Large intestine (tissue), 1 donor: ENCODE data around the gene ZSCAN18. TPM values are rescaled to one million over a fixed set of nuclear protein-coding genes. Genes with fewer than 3 reads are reported as not detected.

ENCODE experiments used
- polyA plus RNA-seq: library from polyadenylated mRNA; unstranded; fragments of 120-200 nt; gene quantifications from one replicate; pipeline ENCODE4 v1.2.1, GENCODE V29; 2013

The ZSCAN18 gene
- polyA plus RNA-seq, 1 donor = 67.9 TPM

Other genes starting within 250 kb of the ZSCAN18 start
- gene ZNF587, start 248.4 kb downstream of the ZSCAN18 start, polyA plus RNA-seq = 61.1 TPM
- 54.3 TPM for gene ZNF814, start 209.2 kb downstream of the ZSCAN18 start, polyA plus RNA-seq
- gene ZNF417, start 181.6 kb downstream of the ZSCAN18 start, polyA plus RNA-seq = 34.8 TPM
- gene ZNF418, start 162.8 kb downstream of the ZSCAN18 start, polyA plus RNA-seq = 16.5 TPM
- 7.7 TPM for gene ZNF256, start 150.5 kb downstream of the ZSCAN18 start, polyA plus RNA-seq
- gene C19orf18, start 123.7 kb downstream of the ZSCAN18 start, polyA plus RNA-seq = 1.2 TPM
- gene ZNF606, start 95.4 kb downstream of the ZSCAN18 start, polyA plus RNA-seq = 18.5 TPM
- 0.73 TPM for gene ZSCAN1, start 64.2 kb downstream of the ZSCAN18 start, polyA plus RNA-seq
- gene ZNF135, start 38.9 kb downstream of the ZSCAN18 start, polyA plus RNA-seq = 8.2 TPM
- 12.2 TPM for gene ZNF329, start 52.6 kb upstream of the ZSCAN18 start, polyA plus RNA-seq
- gene ZNF274, start 84.8 kb upstream of the ZSCAN18 start, polyA plus RNA-seq = 36.5 TPM
- 33.8 TPM for gene ZNF544, start 130.7 kb upstream of the ZSCAN18 start, polyA plus RNA-seq
- gene ZNF8, start 180.7 kb upstream of the ZSCAN18 start, polyA plus RNA-seq = 5.1 TPM
- 59.3 TPM for gene ERVK3-1, start 207.1 kb upstream of the ZSCAN18 start, polyA plus RNA-seq
- 3.2 TPM for gene ZSCAN22, start 228.8 kb upstream of the ZSCAN18 start, polyA plus RNA-seq